ENCODE results near the gene LTBP3.

Gene LTBP3

DNA sequence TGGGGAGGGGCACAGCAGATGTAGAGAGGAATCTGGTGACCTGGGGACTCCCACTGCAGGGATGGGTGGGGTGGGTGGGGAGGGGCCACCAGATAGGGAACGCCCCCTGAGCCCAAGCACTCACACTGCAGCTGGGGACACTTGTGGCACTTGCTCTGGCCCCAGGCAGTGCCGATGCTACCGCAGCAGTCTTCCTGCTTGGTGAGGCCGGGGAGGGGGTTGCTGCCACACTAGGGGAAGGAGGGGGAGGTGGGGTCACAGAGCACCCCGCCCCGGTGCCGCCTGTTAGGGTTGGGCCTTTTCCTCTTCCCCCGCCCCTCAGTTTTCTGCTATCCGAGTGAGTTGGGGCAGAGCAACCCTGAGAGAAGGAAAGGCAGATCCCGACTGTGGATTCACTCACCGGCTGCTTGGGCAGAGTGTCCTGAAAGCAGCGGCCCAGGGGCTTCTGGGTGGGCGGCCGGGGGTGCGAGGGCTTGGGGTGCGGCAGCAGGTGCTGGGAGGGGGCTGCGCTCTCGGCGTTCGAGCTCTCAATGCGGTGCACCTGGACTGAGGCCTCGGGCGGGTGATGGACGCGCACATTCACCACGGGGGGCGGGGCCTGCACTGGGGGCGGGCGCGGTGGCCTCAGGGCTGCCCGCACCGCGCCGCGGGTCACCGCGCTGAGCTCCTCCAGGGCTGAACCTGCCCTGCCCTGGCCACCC is 4.7 kb downstream of the LTBP3 start:
- DNase-seq = peak; percentile 79

GRCh38 chr11:65552388-65552951 is 5.7 kb downstream of the LTBP3 start:
- no peak for DNase-seq

GRCh38 chr11:65551572-65552387 is 6.4 kb downstream of the LTBP3 start:
- peak; percentile 68 for DNase-seq

DNA sequence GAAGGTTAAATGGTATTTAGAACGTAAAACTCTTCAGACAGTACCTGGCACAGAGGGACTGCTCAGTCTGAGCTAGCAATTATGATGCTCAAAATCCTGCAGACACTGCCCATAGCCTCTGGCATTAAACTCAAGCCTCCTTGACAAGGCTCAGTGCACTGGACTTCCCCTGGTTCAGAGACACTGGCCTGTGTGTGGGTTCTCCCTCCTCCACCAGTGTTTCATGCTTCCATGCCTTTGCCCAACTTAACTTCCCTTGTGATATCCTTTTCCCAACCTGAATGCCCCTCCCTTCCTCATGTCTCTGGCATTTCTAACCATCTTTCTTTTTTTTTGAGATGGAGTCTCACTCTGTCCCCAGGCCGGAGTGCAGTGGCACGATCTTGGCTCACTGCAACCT is 9.1 kb downstream of the LTBP3 start:
- DNase-seq = no peak

GRCh38 chr11:65548395-65548794 is 9.8 kb downstream of the LTBP3 start:
- DNase-seq = no peak

GRCh38 chr11:65547446-65548125 is 10.6 kb downstream of the LTBP3 start:
- no peak for DNase-seq

- DNase-seq = peak; percentile 98
Observed at GRCh38 chr11:65546217-65546958, 11.8 kb downstream of the LTBP3 start.

DNA sequence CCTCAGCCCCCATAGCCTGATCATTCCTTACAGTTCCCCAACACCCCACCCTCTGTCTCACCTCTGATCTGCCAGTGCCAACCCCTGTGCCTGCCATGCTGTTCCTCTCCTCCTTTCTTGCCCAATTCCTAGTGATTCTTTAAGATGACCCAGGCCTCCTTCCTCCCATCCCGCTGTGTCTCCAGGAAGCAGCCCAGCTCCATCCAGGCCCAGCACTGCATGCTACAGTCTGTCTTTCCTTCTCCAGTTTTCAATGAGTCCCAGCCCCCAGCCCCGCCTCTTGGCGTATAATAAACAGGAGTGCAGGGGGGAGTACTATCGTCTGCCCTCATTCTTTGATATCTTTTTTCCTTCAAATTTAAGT is 12.3 kb downstream of the LTBP3 start:
- DNase-seq = no peak

GRCh38 chr11:65542738-65543390 is 15.3 kb downstream of the LTBP3 start:
- no peak for DNase-seq

GRCh38 chr11:65541093-65541982 is 16.8 kb downstream of the LTBP3 start:
- DNase-seq = no peak

DNA sequence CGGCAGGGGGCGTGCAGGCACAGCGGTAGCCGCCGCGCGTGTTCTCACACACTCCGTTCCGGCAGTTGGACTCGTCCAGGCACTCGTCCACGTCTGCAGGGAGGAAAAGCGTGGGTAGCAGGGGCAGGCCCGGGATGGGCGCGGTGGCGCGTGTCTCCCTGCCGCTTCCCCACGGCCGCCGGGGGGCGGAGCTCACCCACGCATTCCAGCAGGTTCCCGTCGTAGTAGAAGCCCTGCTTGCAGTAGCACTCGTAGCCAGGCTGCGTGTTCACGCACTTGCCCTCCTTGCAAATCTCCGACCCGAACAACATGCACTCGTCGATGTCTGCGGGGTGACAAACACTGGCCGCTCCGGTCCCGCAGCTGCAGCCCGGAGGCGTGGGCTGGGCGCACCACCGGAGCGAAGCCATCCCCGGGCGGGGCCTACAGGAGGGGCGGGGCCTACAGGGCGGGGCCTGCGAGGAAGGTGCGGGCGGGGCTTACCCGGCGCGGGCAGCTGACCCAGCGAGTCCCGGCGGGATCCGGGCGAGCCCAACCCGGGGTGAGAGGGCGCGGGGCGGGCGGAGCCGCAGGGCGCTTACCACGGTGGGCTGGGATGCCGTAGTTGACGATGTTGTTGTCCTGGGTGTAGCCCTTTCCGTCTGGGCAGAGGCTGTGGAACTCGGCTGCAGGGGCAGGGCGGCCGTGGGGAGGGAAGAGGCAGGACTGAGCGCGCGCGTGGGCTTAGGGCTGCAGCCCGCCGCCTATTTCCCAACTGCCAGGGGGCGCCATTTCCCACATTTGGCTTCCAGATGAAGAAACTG is 17.7 kb downstream of the LTBP3 start:
- peak; percentile 91 for DNase-seq

- DNase-seq = no peak
Observed at GRCh38 chr11:65539744-65540289, 18.3 kb downstream of the LTBP3 start.

DNA sequence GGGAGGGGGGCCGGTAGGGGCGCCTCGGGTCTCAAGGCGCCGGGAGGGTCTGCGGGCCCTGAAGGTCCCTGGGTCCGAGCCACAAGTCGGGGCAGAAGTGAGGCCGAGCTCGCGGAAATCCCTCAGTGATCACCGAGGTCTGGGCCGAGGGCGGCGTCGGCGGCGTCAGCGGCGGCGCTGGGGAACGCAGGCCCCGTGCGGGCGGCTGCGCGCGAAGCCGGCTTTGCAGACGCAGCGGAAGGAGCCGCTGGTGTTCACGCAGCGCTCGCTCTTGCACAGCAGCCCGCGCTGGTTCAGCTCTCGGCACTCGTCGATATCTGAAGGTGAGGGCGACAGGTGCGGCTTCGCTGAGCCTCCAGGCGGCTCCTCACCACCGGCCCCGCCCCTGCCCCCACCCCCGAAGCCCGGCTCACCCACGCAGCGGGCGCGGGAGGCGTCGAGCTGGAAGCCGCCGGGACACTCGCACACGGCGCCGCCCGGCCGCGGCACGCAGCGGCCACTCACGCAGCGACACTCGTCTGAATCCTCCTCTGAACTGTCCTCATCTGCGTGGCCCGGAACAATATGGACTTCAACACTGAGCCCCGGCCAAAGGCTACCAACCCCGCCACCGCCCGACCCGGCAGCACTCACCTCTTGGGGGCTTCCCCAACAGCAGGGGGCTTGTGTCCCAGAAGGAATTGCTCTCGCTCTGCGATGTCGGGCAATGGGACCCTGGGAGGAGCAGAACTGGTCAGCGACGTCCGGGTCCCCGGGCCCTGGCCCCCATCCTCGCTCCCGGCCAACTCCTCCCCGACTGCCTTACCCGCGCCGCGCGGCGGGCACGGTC is 19.0 kb downstream of the LTBP3 start:
- DNase-seq = no peak

DNA sequence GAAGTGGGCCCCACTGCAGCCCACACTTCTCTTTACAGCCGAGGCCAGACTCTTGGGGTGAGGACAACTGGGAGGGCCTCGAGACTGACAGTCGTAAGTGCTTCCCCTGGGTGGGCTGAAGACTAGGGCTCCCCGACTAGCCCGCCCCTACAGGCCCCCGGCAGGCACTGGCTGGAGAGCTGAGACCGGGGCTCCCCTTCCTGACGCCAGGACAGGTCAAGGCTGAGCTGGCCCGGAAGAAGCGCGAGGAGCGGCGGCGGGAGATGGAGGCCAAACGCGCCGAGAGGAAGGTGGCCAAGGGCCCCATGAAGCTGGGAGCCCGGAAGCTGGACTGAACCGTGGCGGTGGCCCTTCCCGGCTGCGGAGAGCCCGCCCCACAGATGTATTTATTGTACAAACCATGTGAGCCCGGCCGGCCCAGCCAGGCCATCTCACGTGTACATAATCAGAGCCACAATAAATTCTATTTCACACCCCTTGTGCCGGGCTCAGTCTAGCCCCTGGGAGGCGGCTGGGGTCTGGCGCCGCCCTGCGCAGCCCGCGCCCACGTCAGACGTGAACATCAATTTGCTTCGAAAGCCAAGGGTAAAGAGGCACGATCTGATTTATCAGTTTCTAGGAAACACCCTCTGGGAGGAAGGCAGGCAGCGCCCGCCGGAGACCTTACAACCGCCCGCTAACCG is 19.8 kb downstream of the LTBP3 start:
- DNase-seq = no peak

DNA sequence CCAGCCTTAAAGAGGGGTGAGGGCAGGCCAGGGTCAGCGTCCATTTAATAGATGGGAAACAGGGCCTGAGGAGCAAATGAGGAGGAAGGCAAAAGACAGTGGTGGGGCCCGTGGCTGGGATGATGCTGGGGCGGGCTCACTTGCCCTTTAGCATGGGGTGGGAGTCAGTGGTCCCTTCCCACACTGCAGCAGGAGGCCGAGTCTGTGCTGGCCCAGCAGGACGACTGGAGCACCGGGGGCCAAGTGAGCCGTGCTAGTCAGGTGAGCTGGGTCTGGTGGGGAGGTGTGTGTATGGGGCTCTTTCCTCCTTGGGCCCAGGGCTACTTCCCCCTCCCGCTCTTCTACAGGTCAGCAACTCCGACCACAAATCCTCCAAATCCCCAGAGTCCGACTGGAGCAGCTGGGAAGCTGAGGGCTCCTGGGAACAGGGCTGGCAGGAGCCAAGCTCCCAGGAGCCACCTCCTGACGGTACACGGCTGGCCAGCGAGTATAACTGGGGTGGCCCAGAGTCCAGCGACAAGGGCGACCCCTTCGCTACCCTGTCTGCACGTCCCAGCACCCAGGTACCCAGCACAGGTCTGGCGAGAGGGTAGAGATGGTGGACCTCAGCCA is 20.4 kb downstream of the LTBP3 start:
- no peak for DNase-seq

DNA sequence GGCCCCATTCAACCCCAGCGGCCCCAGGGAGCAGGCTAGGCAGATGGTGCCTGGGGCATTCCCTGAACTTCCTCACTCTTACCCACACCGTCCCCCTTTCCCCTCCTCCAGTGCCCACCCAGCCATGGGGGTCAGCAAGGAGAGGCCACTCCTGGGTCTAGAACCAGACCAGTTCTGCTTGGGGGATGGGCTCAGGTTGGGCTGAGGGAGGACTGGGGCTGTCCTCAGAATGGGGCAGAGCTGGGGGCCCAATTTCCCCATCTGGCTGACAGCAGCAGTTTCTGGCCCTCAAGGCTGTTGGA is 20.9 kb downstream of the LTBP3 start:
- no peak for DNase-seq

GRCh38 chr11:65536412-65537295 is 21.5 kb downstream of the LTBP3 start:
- DNase-seq = no peak
